Measurements from ENCODE around the gene OPCML.

DNA sequence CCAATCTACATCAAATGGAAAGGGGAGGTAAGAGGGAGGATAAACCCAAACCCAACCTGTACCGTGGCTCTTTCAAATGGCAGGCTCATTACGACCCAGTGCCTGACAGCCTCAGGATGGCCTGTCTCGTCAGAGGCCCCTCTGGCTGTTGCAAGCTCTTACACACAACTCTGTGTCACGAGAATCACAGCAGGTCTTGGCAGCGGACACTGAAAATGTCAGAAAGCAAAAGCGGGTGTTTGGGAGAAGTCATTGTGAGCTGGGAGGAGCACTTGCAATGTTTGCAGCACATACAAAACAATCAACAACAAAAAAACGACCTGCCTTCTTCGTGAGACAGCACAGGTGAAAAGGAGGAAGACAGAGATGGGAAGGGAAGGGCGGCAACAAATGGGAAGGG lies 248.1 kb downstream of the OPCML start:
- no peak for TF ChIP-seq CSDC2 (CRISPR knock-in tag; IDR thresholded peaks at IDR 0.05)
- TF ChIP-seq, protein P1, sequence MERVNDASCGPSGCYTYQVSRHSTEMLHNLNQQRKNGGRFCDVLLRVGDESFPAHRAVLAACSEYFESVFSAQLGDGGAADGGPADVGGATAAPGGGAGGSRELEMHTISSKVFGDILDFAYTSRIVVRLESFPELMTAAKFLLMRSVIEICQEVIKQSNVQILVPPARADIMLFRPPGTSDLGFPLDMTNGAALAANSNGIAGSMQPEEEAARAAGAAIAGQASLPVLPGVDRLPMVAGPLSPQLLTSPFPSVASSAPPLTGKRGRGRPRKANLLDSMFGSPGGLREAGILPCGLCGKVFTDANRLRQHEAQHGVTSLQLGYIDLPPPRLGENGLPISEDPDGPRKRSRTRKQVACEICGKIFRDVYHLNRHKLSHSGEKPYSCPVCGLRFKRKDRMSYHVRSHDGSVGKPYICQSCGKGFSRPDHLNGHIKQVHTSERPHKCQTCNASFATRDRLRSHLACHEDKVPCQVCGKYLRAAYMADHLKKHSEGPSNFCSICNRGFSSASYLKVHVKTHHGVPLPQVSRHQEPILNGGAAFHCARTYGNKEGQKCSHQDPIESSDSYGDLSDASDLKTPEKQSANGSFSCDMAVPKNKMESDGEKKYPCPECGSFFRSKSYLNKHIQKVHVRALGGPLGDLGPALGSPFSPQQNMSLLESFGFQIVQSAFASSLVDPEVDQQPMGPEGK (CRISPR knock-in tag; IDR thresholded peaks at IDR 0.05; ENCODE audit: borderline replicate concordance), result no peak
- TF ChIP-seq ARNTL (CRISPR knock-in tag; IDR thresholded peaks at IDR 0.05; ENCODE audit: borderline replicate concordance, low read depth), result no peak
- TF ChIP-seq ZC3H10 (CRISPR knock-in tag; IDR thresholded peaks at IDR 0.05), result no peak
- no peak for TF ChIP-seq POU6F1 (CRISPR knock-in tag; IDR thresholded peaks at IDR 0.05; ENCODE audit: borderline replicate concordance, low read depth)

Measured in SK-N-SH treated with all-trans-retinoic acid at 6 μM for 48 hours (cell line).